Liver (tissue), 9 donors: ENCODE data around the gene PDGFA. TPM values are rescaled to one million over a fixed set of nuclear protein-coding genes. Genes with fewer than 3 reads are reported as not detected.

Experiments used
- DNase-seq: peaks from one replicate; pipeline ENCODE4 v3.0.0-alpha.2; 2017; ENCODE audit warnings: low spot score
- H3K27ac ChIP-seq, 2 donors: one replicate each; pipeline ENCODE4 v1.7.0; 2013; ENCODE audit warnings: inconsistent platforms in 2 of 2, low read length in 2 of 2, control low read depth in 1 of 2, low read depth in 1 of 2, mild to moderate bottlenecking in 1 of 2
- H3K27me3 ChIP-seq, 4 donors: one replicate each; pipeline versions ENCODE4 v1.6.1 to v1.7.0; 2013; ENCODE audit warnings: low read length in 3 of 4, inconsistent platforms in 1 of 4, mild to moderate bottlenecking in 1 of 4, moderate library complexity in 1 of 4; ENCODE audit not compliant: control insufficient read depth in 4 of 4, insufficient read depth in 4 of 4
- H3K36me3 ChIP-seq, 4 donors: one replicate each; pipeline versions ENCODE4 v1.6.1 to v1.7.0; 2013; ENCODE audit warnings: low read length in 3 of 4, mild to moderate bottlenecking in 3 of 4, low read depth in 1 of 4, moderate library complexity in 1 of 4; ENCODE audit not compliant: control insufficient read depth in 4 of 4, insufficient read depth in 3 of 4
- H3K4me1 ChIP-seq, 4 donors: one replicate each; pipeline versions ENCODE4 v1.6.1 to v1.7.0; 2013; ENCODE audit warnings: low read length in 3 of 4, mild to moderate bottlenecking in 3 of 4, moderate library complexity in 1 of 4; ENCODE audit not compliant: control insufficient read depth in 4 of 4, insufficient read depth in 4 of 4
- H3K4me3 ChIP-seq, 3 donors: one replicate each; pipeline versions ENCODE4 v1.6.1 to v1.7.0; 2013; ENCODE audit warnings: low read length in 3 of 3, control low read depth in 1 of 3, low read depth in 1 of 3, mild to moderate bottlenecking in 1 of 3
- H3K9ac ChIP-seq, 2 donors: one replicate each; pipeline ENCODE4 v1.7.0; 2013; ENCODE audit warnings: low read length in 2 of 2, mild to moderate bottlenecking in 2 of 2, moderate library complexity in 2 of 2, control low read depth in 1 of 2, low read depth in 1 of 2
- H3K9me3 ChIP-seq, 4 donors: one replicate each; pipeline versions ENCODE4 v1.6.1 to v1.7.0; 2013; ENCODE audit warnings: low read length in 3 of 4; ENCODE audit not compliant: control insufficient read depth in 4 of 4
- ATF3 ChIP-seq: IDR thresholded peaks from 2 replicates; pipeline ENCODE4 v1.6.1; 2016; ENCODE audit warnings: antibody characterized with exemption
- CTCF ChIP-seq: fragments of 150-350 bp; IDR thresholded peaks from 2 replicates; pipeline ENCODE4 v1.5.1; 2017; ENCODE audit warnings: improper control_type of control experiment, low read depth, low read length; ENCODE audit not compliant: missing input control
- EGR1 ChIP-seq, 2 donors: IDR thresholded peaks; 2 replicates each; pipeline ENCODE4 v1.6.1; 2016 to 2018; ENCODE audit warnings: antibody characterized with exemption in 2 of 2, low read depth in 2 of 2
- FOXA1 ChIP-seq: IDR thresholded peaks from 2 replicates; pipeline ENCODE4 v1.6.1; 2016; ENCODE audit warnings: antibody characterized with exemption
- FOXA2 ChIP-seq: IDR thresholded peaks from 2 replicates; pipeline ENCODE4 v1.6.1; 2016; ENCODE audit warnings: antibody characterized with exemption
- GABPA ChIP-seq, 2 donors: IDR thresholded peaks in 1 of 2; conservative IDR thresholded peaks in 1 of 2; 2 replicates each; pipeline ENCODE4 v1.6.1; 2016; ENCODE audit warnings: antibody characterized with exemption in 2 of 2, mild to moderate bottlenecking in 1 of 2, moderate library complexity in 1 of 2
- HNF4A ChIP-seq, 2 donors: conservative IDR thresholded peaks; 2 replicates each; pipeline ENCODE4 v1.6.1; 2016; ENCODE audit warnings: antibody characterized with exemption in 2 of 2, mild to moderate bottlenecking in 2 of 2
- HNF4G ChIP-seq: IDR thresholded peaks from 2 replicates; pipeline ENCODE4 v1.6.1; 2016; ENCODE audit warnings: antibody characterized with exemption
- JUND ChIP-seq, 2 donors: IDR thresholded peaks; 2 replicates each; pipeline ENCODE4 v1.6.1; 2016; ENCODE audit warnings: antibody characterized with exemption in 2 of 2
- MAX ChIP-seq: IDR thresholded peaks from 2 replicates; pipeline ENCODE4 v1.6.1; 2016; ENCODE audit warnings: antibody characterized with exemption
- NR2F2 ChIP-seq: IDR thresholded peaks from 2 replicates; pipeline ENCODE4 v1.6.1; 2016; ENCODE audit warnings: antibody characterized with exemption
- SP1 ChIP-seq: IDR thresholded peaks from 2 replicates; pipeline ENCODE4 v1.6.1; 2018; ENCODE audit warnings: antibody characterized with exemption, mild to moderate bottlenecking
- TAF1 ChIP-seq: conservative IDR thresholded peaks from 2 replicates; pipeline ENCODE4 v1.6.1; 2016; ENCODE audit warnings: antibody characterized with exemption, mild to moderate bottlenecking
- YY1 ChIP-seq: IDR thresholded peaks from 2 replicates; pipeline ENCODE4 v1.6.1; 2016; ENCODE audit warnings: antibody characterized with exemption, mild to moderate bottlenecking
- ZBTB33 ChIP-seq: IDR thresholded peaks from 2 replicates; pipeline ENCODE4 v1.6.1; 2016; ENCODE audit warnings: antibody characterized with exemption
- WGBS: extraction: QIAGEN DNeasy Blood & Tissue Kit; methylation state at CpG from one replicate; pipeline ENCODE4 v1.1.7; 2013; 5-methylcytosine and 5-hydroxymethylcytosine counted together
- polyA plus RNA-seq, 2 donors: library from polyadenylated mRNA; stranded (reverse) in 1 of 2; unstranded in 1 of 2; fragments of 200-250 nt in 1 of 2; fragments of >200 nt in 1 of 2; fragmentation: Nextera tagmentation in 1 of 2; extraction: Ambion mirVana in 1 of 2; gene quantifications; one replicate each; pipeline versions ENCODE4 v1.2.1 to v1.2.3, GENCODE V29; 2013 to 2015
- total RNA-seq, 2 donors: library from RNA; depleted of rRNA; stranded (reverse); fragments of >200 nt; gene quantifications; one replicate each; pipeline ENCODE4 v1.2.3, GENCODE V29; 2014
- donor health status: healthy.
- donor health status: healthy.
- donor health status: healthy.
- donor health status: healthy.
- donor health status: healthy.

Gene PDGFA
- total and polyA plus RNA-seq, 4 donors = 1.4 to 5.1 (median 2.0) TPM

GRCh38 chr7:524800-525199 lies 5.2 kb upstream of the PDGFA start:
- 97% methylated on average over 9 of the region's 9 CpGs for WGBS

GRCh38 chr7:523347-524336 lies 4.0 kb upstream of the PDGFA start:
- H3K9me3 ChIP-seq = peaks cover 0 to 2% (median 0%) of the 10 kb centered on the region in 4 donors
- 86% methylated on average over 28 of the region's 28 CpGs for WGBS
- no peak overlapping the region for H3K4me3 ChIP-seq
- H3K36me3 ChIP-seq = no peaks in the 10 kb centered on the region
- no peak for TF ChIP-seq ATF3
- TF ChIP-seq MAX = no peak
- no peak for TF ChIP-seq CTCF
- TF ChIP-seq FOXA2 = no peak
- no peak for TF ChIP-seq YY1
- no peak for TF ChIP-seq ZBTB33
- no peak for TF ChIP-seq SP1
- TF ChIP-seq HNF4G = no peak
- TF ChIP-seq TAF1 = no peak
- no peak for DNase-seq
- no peak overlapping the region for H3K27ac ChIP-seq
- H3K4me1 ChIP-seq = peaks cover 7 to 29% (median 14%) of the 10 kb centered on the region in 4 donors
- H3K27me3 ChIP-seq = peaks cover 0 to 3% (median 2%) of the 10 kb centered on the region in 4 donors
- no peak overlapping the region for H3K9ac ChIP-seq

More at GRCh38 chr7:524800-525199, 5.2 kb upstream of the PDGFA start:
- peaks cover 0 to 3% (median 2%) of the 10 kb centered on the region in 4 donors for H3K27me3 ChIP-seq
- no peak overlapping the region for H3K27ac ChIP-seq
- peaks cover 0 to 2% (median 0%) of the 10 kb centered on the region in 4 donors for H3K9me3 ChIP-seq
- H3K4me3 ChIP-seq = no peak overlapping the region
- no peak for DNase-seq
- H3K4me1 ChIP-seq = peaks cover 4 to 25% (median 12%) of the 10 kb centered on the region in 4 donors
- H3K9ac ChIP-seq = no peak overlapping the region
- H3K36me3 ChIP-seq = no peaks in the 10 kb centered on the region
- TF ChIP-seq FOXA1 (no peak), SP1 (no peak), GABPA (IDR thresholded peaks at IDR 0.05 in 1 of 2, conservative IDR thresholded peaks at IDR 0.05 in 1 of 2) (no peak), HNF4A (conservative IDR thresholded peaks at IDR 0.05) (no peak), FOXA2 (no peak), CTCF (no peak), EGR1 (IDR thresholded peaks at IDR 0.05; ENCODE audit: low read depth in 2 of 2) (no peak), TAF1 (no peak), NR2F2 (no peak), JUND (IDR thresholded peaks at IDR 0.05) (no peak), HNF4G (no peak), ATF3 (no peak), YY1 (no peak), MAX (no peak)
